Right lobe of liver (tissue), 4 donors: ENCODE data around the gene PCNX1.

Experiments used
- CTCF ChIP-seq, 4 donors: fragments of 200-600 bp in 3 of 4; fragments of 450-650 bp in 1 of 4; IDR thresholded peaks; one replicate each; pipeline versions ENCODE4 v1.5.1 to v1.8.0; 2016 to 2022; ENCODE audit warnings: antibody characterized with exemption in 4 of 4, mild to moderate bottlenecking in 2 of 4
- POLR2A ChIP-seq: fragments of 450-650 bp; IDR thresholded peaks from one replicate; pipeline ENCODE4 v1.6.1; 2017; ENCODE audit warnings: antibody characterized with exemption, mild to moderate bottlenecking
- donor health status: DM: no; HTN: no; CAD: no.
- donor health status: DM: no; HTN: no; CAD: no.
- donor health status: DM: no; HTN: yes; CAD: no.

GRCh38 chr14:70881549-70882177 is 25.6 kb upstream of the PCNX1 start:
- no peak for TF ChIP-seq POLR2A
- no peak for TF ChIP-seq CTCF (IDR thresholded peaks at IDR 0.05)
